NCI-H524 (cell line): Measurements from ENCODE around the gene WDFY4.

Experiments
- DNase-seq, 2 experiments: peaks; one replicate each; lab custom pipeline; 2025; lab: John Stamatoyannopoulos, UW

Gene WDFY4

DNA sequence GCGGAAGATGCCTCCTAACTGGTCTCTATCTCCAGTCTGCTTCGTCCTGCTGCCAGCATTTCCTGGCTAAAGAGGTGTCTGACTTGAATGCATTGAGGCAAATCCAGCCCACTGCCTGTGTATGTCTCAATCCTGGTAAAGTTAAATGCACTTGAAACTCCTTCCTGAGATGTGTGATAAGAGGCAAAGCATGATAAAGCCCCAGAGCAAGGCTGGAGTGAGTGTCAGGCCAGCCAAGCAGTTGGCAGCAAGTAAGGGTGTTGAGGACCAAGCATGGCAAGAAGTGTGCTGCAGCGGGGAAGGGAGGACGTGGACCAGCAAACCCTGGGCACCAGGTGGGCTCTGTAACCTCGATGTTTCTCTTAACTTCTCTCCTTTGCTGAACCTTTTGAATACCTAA lies 225.9 kb downstream of the WDFY4 start:
- DNase-seq: no peak

DNA sequence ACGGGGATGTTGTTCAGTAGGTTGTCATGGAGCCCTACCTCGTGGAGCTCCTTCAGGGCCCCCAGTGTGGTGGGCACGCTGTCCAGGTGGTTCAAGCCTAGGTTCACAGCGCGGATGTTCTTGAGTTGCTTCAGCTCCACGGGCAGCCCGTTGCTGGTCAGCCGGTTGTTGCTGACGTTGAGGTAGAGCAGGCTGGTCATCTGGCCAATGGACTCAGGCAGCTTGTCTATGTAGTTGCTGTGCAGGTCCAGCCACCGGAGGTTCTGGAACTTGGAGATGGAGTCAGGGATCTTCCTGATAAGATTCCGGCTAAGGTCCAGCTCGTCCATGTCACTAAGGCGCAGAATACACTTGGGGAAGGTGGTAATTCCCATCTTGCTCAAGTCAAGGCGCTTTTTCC lies 229.0 kb downstream of the WDFY4 start:
- DNase-seq: no peak

DNA sequence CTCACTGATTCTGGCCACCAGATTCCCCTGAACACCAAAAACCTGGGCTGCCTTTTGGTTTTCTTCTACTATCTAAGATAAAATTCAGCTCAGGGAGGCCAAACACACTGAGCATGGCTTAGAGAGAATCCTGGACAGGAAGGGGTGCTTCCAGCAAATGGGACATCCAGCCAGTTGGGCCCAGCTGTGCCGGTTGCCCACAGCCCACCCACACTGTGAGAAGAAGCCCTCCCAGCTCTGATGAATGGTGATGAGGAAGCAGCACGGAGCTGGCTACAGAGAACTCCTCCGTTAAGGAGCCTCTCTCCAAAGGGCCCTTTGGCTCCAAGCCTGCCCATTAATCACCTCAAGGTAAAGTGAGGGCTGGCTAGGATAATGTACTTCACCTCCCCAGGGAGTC lies 239.1 kb downstream of the WDFY4 start:
- DNase-seq: no peak

DNA sequence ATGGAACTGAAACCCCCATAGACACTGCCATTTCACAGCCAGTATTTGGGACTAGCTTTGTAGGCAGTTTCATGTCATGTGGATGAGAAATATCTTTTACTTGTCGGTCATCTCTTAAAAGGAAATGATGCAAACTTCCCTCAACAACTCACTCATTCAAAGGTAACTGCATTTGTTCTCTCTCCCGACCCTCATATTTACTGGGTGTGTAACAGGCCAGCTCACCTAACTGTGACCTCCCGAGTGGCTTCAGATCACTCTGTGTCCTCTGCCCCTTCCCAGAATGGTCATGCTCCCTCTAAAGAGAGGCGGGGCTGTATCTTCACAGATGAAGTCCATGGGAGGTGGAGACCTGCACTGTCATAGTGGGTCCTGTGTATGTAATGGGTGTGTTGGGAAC lies 240.3 kb downstream of the WDFY4 start:
- no peak for DNase-seq

DNA sequence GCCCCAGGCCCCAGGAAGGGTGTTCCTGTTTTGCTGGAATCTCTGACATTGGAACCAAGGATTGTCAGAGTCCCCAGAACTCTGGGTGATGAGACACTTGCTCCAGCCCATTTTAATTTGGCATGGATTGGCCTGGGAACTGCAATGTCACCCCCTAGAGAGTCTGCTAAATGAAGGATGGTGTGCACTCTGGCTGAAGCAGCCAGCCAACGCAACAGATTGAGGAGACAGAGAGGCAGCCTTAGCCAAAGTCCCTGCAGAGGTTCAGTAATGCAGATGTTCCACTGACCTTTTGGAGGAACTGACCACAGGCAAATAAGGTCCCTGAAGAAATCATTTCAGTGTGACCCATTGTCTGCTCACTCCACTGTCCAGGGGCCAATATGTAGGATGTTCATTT lies 241.6 kb downstream of the WDFY4 start:
- DNase-seq: no peak

DNA sequence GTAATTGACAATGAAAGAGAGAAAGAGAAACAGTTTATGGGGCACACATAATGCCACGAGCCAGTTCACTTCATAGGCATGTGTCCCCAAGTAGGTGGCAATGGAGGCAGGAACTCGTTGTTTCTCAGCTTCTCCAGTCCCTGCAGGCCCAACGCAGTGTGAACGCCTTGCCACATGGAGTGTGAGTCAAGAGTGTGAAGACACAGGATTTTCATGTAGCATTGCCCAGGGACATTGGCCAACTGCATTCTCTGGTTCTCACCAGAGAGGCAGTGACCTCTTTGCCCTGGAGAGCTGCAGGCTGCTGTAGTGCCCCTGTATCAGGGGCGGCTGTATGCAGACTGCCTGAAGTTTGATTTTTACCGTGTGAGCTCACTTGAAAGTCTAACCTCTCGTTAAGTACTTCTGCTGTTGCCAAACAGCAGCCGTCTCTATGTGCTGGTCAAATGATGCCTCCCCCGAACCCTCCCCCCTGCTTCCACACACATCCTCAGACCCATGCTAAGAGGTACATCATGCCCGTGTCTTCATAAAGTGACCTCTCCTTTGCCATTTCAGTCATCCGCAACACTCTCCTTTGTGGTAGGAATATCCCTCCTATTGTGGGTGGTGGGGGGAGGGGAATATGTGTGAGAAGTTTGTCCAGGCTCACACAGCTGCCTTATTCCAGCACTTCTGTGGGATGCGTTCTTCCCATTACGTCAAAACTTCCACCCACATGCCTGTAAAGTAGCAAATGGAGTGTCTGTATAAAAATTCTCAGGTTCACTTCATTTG lies 242.3 kb downstream of the WDFY4 start:
- DNase-seq: no peak

DNA sequence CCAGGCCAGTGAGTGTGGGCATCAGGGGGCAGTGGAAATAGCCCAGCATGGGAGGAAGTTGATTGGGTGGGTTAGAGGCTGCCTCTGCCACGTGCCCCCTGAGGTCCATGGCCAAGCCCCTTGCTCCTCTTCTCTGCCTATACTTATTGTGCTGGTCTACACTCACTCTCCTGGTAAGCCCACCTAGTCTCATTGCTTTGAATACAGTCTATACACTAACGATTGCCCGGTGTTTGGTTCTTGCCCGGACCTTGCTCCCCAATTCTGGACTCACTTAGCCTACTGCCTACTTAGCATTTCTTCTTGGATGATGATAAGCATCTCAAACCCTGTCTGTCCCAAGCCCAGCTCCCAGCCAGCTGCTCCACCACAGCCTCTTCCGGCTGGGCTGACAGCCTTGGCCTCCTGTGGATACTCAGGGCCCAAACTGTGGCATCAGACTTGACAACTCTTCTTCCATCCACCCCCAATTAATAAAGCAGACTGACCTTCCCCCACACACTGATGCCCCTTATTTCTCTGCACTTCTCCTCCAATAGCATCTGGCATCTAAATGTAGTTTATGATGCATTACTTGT lies 244.8 kb downstream of the WDFY4 start:
- DNase-seq: no peak

DNA sequence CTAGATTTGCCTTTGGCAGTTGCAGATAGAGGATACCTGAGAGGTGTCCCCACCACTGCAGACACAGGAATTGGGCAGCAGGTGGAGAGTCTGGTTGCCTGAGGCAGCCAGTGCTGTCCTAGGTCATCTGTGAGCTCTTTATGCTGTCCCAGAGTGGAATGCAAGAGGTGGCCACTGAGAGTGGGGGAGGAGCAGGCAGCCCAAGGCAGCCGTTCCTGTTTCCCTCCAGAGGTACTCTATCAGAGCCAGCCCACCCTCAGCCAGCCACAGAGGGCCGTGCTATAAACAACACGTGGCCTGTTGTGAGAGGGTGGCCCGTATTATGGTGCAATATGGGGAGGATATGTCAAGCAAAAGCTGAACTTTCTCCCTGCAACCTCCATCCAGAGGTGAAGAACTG lies 246.5 kb downstream of the WDFY4 start:
- no peak for DNase-seq

DNA sequence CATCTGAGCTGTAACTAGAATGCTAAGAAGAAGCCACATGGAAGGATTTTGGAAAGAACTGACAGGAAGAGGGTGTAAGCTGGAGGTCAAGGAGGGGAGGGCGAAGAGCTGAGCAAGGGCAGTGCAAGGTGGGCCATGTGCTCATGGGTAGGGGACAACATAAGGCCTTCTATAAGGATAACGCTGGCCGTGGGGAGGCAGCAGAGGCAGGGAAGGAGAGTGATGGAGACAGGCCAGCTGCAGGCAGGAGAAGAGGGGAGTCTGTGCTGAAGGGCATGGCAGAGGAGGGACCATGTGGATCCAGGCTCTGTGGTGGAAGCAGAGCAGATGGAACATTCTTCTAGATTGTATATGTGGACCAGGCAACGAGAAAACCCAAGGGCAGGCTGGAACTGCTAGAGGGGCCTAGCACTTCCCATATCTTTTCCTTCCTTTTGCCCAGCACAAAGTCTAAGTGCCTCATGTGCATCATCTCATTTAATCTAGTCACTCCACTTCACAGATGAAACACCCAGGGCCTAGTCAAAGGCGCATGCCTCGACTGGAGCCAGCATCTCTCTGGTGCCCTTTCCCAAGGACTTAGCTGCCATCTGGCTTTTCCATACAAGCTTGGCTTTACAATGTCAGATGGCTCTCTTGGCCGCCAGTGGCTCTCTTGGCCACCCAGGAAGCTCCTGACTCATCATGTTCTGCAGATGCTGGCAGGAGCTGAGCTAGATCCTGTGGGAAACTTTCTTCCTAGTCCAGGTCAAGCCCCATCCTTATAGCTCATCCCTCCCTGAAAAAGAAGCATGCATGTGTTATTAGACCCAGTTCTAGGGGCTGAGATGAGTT lies 248.4 kb downstream of the WDFY4 start:
- DNase-seq: no peak

DNA sequence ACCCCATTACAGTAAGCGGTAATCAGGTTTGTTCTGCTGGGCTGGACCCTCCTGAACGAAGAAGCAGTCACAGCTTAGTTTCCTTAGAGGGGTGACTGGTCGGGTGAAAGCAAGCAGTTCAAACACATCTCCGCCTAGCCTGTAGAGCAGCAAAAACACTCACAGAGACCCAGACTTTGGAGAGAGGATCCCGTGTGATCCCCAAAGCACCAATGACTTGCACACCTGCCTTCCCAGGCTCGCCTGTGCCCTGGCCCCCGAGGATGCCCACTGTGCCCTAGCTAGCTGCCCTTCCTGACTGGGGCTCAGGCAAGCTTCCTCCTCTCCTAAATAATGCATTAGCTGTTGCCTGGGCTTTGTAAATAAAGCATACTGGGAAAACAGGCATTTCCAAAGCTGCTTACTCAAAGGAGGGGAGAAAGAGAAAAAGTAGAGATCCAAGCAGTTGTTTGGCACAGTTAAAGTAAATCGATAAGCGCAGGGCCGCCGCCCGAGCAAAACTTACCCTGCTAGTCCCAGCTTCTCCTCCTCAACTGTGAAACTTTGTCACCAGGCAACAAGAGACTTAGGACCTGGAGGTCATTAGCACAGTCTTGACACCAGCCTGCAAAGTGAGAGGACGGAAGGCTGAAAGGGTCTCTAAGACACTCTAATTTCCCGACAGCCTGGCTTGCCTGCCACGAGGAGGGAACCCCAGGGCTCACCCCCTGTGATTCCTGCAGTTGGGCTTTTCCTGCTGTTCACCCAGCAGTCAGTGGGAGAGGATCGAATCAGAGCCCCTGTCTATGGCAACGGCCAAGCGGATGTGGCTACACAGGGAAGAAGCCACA lies 250.2 kb downstream of the WDFY4 start:
- DNase-seq: no peak

DNA sequence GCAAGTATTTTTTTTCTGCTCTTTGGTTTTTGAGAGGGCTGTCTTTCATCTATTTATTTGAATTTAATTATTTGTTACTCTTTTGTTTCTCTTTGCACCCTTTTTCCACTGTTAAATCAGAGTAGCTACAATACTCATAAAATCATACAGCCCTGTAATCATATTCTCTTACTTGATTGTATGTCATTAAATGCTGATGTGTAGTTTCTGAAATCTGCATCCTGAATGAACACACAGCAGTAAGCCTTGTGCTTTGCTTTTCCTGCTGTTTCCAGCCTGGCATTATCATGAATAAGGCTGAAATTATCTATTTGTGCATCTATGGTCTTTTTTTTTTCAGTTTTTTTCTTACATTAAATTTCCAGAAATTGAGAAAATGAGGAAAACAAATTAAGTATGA lies 250.9 kb downstream of the WDFY4 start:
- DNase-seq: no peak

DNA sequence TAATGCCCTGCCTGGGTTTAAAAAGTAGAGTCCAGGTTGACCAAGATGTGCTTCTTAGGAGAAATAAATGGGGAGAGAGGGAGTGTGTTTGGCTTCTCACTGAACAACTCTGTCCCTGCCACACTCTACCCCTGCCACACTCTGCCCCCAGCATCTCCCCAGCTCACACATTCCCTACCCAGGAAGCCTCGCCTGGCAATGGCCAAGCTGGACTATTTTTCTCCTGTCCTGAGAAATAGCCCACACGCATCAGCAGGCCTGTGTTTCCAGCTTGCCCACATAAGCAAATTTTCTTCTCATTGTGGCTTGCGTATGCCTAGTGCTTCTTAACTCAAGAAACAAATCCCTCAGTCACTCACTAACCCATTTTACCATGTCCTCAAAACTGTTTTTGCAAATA lies 253.1 kb downstream of the WDFY4 start:
- no peak for DNase-seq

DNA sequence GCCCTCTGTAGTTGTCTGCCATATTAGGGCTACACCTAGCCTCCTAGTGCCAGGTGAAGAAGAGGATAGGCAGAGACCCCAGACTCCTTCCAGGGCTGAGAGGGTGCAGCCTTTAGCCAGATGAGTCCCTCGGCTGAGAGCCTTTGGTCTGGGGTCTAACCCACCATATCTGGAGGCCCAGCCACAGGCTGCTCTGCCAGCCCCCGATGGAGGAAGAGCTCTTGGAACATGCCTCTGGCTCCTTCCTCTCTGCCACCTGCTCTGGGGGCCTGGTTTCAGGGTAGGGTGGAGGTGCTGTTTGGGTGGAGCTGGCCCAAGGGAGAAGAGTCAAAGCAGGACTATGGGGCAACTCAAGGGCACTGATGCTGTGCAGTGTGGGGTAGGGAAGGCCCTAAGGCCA lies 253.6 kb downstream of the WDFY4 start:
- DNase-seq: no peak

DNA sequence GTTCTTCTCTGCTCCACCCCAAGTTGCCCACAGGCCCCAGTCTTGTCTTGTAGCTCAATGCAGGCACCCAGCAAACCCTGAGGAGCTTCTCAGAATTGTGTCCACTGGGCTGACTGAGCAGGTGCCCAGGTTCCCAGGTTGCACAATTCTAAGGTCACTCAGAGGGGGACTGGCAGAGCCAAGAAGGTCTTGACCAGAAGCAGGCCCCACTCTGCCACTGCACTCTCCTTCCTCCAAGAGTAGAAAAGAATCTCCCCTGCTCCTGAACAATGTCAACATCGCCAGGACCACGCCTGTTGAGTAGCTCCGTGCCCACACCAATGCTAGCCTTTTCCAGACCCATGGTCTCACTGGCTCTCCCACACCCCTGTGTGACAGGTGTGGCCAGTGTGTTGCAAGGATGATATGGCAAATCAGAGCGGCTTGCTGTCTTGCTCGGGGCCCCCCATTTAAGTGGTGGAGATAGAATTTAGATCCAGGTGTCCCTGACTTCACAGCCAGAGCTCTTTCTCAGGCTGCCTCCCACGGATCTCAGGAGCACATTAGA lies 254.4 kb downstream of the WDFY4 start:
- no peak for DNase-seq

DNA sequence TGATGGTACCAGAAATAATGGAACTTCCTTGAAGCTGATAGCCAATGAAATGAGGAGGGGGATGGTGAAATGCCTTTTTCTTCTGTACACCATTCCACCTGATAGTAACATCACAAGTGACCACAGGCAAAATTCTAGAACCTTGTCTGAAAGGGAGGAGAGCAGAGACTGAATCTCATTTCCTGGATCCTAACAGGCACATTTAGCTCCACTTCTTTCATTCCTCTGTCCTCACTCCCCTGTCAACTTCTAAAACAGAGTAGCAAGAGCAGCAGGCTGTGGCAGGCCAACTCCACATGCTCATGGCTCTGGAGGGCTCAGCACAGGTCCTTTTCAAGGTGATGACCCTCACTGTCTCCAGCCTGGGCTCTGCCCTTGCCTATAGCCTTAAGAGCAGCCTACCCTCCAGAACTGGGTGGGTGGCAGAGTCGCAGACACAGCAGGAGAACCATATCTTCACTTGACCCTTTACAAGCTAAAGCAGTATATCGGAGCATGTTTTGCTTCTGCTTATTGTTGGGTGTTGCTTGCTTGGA lies 255.2 kb downstream of the WDFY4 start, which contains the start of gene LRRC18:
Gene LRRC18 (minus strand): TSS at position 51 of the 536 bp plus-strand sequence. CDS start 25,685 bp downstream, outside the sequence.
- no peak for DNase-seq

DNA sequence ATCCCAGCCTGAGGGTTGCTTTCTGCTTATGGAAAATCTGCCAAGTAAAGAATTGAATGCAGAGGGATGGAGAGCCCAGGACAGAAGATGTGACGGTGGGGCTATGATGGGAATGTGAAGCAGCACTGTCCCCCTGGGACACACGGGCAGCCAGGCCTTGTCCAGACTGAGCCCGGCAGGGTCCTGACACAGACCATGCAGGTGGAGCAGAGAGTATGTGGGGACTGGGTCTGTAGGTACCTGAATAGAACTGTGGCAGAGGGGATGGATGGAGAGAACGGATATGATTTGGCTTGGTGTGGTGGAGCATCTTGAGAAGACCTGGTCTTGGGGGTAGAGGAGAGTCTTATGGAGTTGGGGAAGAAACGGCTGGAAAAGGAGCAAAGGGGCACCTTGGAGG lies 255.7 kb downstream of the WDFY4 start:
- no peak for DNase-seq

DNA sequence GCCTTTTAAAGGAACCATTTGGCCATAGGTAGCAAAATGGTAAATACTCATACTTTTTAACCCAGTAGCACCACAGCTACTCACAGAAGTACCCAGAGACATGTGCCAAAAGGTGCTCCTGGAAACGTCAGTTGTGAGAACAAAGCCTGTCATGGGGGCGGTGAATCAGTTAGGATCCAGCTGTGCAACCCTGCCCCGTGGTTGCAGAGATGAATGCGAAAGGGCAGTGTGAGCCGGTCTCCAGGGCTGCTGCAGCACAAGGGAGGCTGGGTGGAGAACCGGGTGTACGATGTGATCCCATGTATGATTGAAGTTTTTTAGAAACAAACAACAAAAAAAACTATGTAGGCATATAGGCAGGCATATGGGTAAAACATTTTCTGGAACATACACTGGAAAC lies 256.3 kb downstream of the WDFY4 start:
- DNase-seq: no peak

DNA sequence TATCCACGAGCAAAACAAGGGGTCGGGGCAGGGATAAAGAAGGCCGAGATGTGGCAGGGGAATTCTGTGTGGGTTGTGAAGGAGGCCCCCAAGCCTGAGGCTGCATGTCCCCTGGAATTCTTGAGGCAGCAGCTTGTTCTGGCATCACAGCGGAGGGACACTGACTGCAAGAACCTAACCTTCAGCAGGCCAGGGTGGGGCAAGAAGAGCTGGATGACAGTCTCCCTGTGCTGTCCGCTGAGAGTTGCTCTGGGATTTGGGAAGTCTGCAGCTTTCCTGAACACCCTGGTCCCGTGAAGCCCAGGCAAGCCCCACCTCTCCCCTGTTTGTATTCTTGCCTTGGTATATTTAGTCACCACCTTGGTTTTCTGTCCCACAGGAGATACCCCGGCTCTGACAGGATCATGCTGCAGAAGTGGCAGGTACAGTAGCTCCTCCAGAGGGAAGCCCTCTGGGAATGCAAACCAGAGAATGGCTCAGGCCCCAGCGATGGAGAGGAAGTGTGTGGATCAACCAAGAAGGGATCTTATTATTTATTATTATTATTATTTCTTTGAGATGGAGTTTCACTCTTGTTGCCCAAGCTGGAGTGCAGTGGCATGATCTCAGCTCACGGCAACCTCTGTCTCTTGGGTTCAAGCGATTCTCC lies 256.9 kb downstream of the WDFY4 start:
- no peak for DNase-seq

DNA sequence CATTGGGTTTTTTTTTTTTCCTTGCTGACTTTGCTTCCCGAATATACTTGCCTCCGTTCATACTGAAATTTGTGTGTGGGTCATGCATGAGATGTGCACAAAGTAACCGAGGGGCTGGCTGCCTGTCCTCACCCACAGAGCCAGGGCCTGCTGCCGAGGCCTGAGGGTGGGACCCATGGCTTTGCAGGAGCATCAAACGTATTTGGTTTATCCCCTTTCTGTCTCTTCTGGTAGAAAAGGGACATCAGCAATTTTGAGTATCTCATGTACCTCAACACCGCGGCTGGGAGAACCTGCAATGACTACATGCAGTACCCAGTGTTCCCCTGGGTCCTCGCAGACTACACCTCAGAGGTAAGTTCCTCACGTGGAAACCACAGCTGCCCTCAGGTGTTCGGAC lies 258.4 kb downstream of the WDFY4 start:
- DNase-seq: no peak

DNA sequence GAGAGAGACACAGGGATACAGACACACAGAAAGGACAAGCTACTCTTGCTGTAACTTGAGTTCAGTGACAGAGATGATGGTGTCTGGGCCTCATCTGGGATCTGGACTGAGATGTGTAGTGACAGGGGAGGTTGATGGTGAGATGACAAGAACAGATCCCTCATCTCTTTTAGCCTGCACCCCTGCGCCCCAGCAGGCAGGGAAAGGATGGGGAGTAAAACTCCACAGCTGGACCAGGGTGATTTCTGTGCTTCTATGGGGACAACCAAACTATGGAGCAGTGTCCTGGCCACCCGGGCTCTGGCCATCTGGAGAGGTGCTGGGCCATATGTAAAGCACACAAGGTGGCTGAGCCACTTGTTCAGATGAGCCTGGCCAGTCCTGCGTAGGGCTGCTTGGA lies 259.5 kb downstream of the WDFY4 start:
- DNase-seq: no peak
